Heart left ventricle (tissue), 13 donors: ENCODE measurements around the gene ANKRA2.
A peak's percentile ranks its signal among the peaks of the same experiment; 100 is the strongest.

ENCODE experiments used
- POLR2A ChIP-seq, 2 donors: fragments of 450-650 bp; IDR thresholded peaks; one replicate each; pipeline ENCODE4 v1.6.1; 2017; ENCODE audit warnings: antibody characterized with exemption in 2 of 2, mild to moderate bottlenecking in 2 of 2, moderate library complexity in 2 of 2
- TF ChIP-seq, protein P1 (sequence below), 12 donors: fragments of 200-600 bp; sonication (generic) in 4 of 12; IDR thresholded peaks; one replicate each; pipeline versions ENCODE4 v1.5.0 to v1.8.0; 2018 to 2022; ENCODE audit warnings: antibody characterized with exemption in 12 of 12, mild to moderate bottlenecking in 5 of 12
- donor health status: ischemic (EF 13 %, LVEDD 7.1; RV severe dilation, severe dysfunction).
- donor health status: DM: no; HTN: yes; CAD: no.
- donor health status: DM: no; HTN: no; CAD: no.
- donor health status: ischemic (EF 25% LVEDD 6.9; RV normal size, moderate dysfunction).
- donor health status: ischemic (EF 25% LVEDD 5.7; RV mildly dilated, moderate dysfunction).
- donor health status: ischemic (EF 35%, LVEDD 5.7; RV mildly dilated, moderate dysfunction).
- donor health status: nonischemic (EF 11% LVEDD 7.7; RV severe dilation, severe dysfunction).
- donor health status: DM: yes; HTN: yes; CAD: no.
- donor health status: PGD.
- donor health status: ischemic (EF 29% LVEDD 5.4; RV normal size, mild dysfunction).
- donor health status: nonischemic (EF 23%, LVEDD 6.1; RV moderate dilation, normal function).

GRCh38 chr5:73591102-73591695, 25.8 kb upstream of the ANKRA2 start:
- TF ChIP-seq, protein P1, sequence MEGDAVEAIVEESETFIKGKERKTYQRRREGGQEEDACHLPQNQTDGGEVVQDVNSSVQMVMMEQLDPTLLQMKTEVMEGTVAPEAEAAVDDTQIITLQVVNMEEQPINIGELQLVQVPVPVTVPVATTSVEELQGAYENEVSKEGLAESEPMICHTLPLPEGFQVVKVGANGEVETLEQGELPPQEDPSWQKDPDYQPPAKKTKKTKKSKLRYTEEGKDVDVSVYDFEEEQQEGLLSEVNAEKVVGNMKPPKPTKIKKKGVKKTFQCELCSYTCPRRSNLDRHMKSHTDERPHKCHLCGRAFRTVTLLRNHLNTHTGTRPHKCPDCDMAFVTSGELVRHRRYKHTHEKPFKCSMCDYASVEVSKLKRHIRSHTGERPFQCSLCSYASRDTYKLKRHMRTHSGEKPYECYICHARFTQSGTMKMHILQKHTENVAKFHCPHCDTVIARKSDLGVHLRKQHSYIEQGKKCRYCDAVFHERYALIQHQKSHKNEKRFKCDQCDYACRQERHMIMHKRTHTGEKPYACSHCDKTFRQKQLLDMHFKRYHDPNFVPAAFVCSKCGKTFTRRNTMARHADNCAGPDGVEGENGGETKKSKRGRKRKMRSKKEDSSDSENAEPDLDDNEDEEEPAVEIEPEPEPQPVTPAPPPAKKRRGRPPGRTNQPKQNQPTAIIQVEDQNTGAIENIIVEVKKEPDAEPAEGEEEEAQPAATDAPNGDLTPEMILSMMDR (IDR thresholded peaks at IDR 0.05): peak; percentile 80 to 93 (median 87)
- TF ChIP-seq POLR2A (IDR thresholded peaks at IDR 0.05): no peak
